ENCODE measurements around the gene SBSN. TPM values are rescaled to one million over a fixed set of nuclear protein-coding genes. Genes with fewer than 3 reads are reported as not detected.

SBSN gene
- polyA plus RNA-seq, 2 of the 4 experiments (the other 2 are of a cell fraction): 0.28 to 1.1 TPM

- FAIRE-seq (no peak), ATAC-seq (peak; percentile 10 to 20; a peak in 4 of 6 replicates)
Measured at GRCh38 chr19:35534803-35535480, 6.8 kb upstream of the SBSN start.

DNA sequence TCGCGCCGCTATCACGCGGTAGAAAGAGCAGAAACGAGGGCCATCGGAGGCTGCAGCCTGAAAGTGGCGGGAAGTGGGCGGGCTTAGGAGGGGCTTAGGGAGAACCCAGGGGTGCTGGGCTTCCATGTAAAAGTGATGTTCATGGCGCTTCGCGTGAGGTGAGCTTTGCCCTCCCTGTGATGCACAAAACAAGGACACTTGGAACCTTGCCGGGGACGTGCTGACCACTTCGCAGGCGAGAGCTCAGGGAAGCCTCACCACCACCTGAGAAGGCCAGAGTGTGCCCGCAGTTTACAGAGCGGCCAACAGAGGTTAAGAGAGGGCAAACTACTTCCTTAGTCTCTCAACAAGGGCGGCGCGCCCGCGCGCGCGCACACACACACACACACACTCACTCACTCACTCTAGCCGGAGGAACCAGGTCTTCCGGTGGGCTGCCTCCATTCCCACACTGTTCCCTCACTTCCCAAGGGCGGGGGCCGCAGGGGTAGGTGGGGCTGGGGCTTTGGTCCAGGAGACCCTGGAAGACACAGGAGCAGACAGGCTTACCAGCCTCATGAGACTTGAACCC, 5.8 kb upstream of the SBSN start:
- Histone ChIP-seq H3K4me3 (no peak overlapping the region), H3K4me2 (peak overlapping the region; percentile 55), H3K9me3 (no peaks in the 10 kb centered on the region), H3K27ac (0 out of 6 replicates have a peak overlapping the region, but pooled peaks of 1 of the 2 experiments have one; percentile 4), H3K4me1 (peaks cover 11% of the 10 kb centered on the region)
- DNase-seq (ENCODE audit: low read depth in 1 of 2, low spot score in 1 of 2): peak in 1 of 2 experiments; percentile 73
- CTCF ChIA-PET: interaction anchor here (1.1 to 4.6 kb wide), 7 partner anchors 10 to 39 kb away, joined by 3 to 27 read pairs (median 6); no protein-coding TSS in a partner anchor
- peak; percentile 66 to 76 for ATAC-seq
- FAIRE-seq: no peak
- WGBS (ENCODE audit: missing lambda C conversion rate): 37% methylated on average over 30 of the region's 30 CpGs
- TF ChIP-seq MYC (IDR thresholded peaks at IDR 0.05; ENCODE audit: borderline replicate concordance, low read length): peak; percentile 47; the same call in 1 of the 2 replicates
- no peak for TF ChIP-seq EP300 (IDR thresholded peaks at IDR 0.05)
- no peak for TF ChIP-seq HOXB5 (CRISPR knock-in tag; IDR thresholded peaks at IDR 0.05)
- POLR2A ChIA-PET: interaction anchor here (0.6 to 1.7 kb wide), 3 partner anchors 23 to 24 kb away, joined by 3 to 9 read pairs (median 3); no protein-coding TSS in a partner anchor

More at GRCh38 chr19:35534803-35535480, 6.8 kb upstream of the SBSN start:
- no peaks in the 10 kb centered on the region for H3K9me3 ChIP-seq
- H3K4me3 ChIP-seq: no peak overlapping the region
- no peak for DNase-seq (ENCODE audit: low read depth in 1 of 2, low spot score in 1 of 2)
- ChIA-PET CTCF (interaction anchor here (0.6 to 4.6 kb wide), 10 partner anchors 9 to 562 kb away, joined by 3 to 27 read pairs (median 6); no protein-coding TSS in a partner anchor), POLR2A (interaction anchor here (1.2 to 1.7 kb wide), 2 partner anchors 23 to 24 kb away, joined by 3 to 9 read pairs; no protein-coding TSS in a partner anchor)
- no peak overlapping the region for H3K27ac ChIP-seq
- TF ChIP-seq KDM1A (IDR thresholded peaks at IDR 0.05; ENCODE audit: low read depth) (no peak), HEYL (CRISPR knock-in tag; IDR thresholded peaks at IDR 0.05) (no peak), MAX (IDR thresholded peaks at IDR 0.05) (no peak), SREBF2 (IDR thresholded peaks at IDR 0.05) (no peak), MAFK (IDR thresholded peaks at IDR 0.05; ENCODE audit: partially characterized antibody) (no peak), HOXA7 (CRISPR knock-in tag; IDR thresholded peaks at IDR 0.05) (no peak), CHD2 (IDR thresholded peaks at IDR 0.05; ENCODE audit: low read length, partially characterized antibody) (no peak), ZNF302 (CRISPR knock-in tag; IDR thresholded peaks at IDR 0.05) (no peak), ZFP36 (IDR thresholded peaks at IDR 0.05; ENCODE audit: borderline replicate concordance, partially characterized antibody) (no peak), GATA3 (IDR thresholded peaks at IDR 0.05; ENCODE audit: borderline replicate concordance) (no peak), HMGXB4 (CRISPR knock-in tag; IDR thresholded peaks at IDR 0.05; ENCODE audit: borderline replicate concordance) (no peak), RARB (CRISPR knock-in tag; IDR thresholded peaks at IDR 0.05) (no peak), HDAC2 (IDR thresholded peaks at IDR 0.05) (no peak), ATOH8 (CRISPR knock-in tag; IDR thresholded peaks at IDR 0.05; ENCODE audit: low read depth) (no peak), TFCP2L1 (CRISPR knock-in tag; IDR thresholded peaks at IDR 0.05) (no peak), HOXB13 (CRISPR knock-in tag; IDR thresholded peaks at IDR 0.05; ENCODE audit: low read depth) (no peak), ESRRA (IDR thresholded peaks at IDR 0.05; ENCODE audit: borderline replicate concordance, low read length) (no peak)
- TF ChIP-seq, protein P1, sequence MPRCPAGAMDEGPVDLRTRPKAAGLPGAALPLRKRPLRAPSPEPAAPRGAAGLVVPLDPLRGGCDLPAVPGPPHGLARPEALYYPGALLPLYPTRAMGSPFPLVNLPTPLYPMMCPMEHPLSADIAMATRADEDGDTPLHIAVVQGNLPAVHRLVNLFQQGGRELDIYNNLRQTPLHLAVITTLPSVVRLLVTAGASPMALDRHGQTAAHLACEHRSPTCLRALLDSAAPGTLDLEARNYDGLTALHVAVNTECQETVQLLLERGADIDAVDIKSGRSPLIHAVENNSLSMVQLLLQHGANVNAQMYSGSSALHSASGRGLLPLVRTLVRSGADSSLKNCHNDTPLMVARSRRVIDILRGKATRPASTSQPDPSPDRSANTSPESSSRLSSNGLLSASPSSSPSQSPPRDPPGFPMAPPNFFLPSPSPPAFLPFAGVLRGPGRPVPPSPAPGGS (IDR thresholded peaks at IDR 0.05): no peak
- TF ChIP-seq, protein P2, sequence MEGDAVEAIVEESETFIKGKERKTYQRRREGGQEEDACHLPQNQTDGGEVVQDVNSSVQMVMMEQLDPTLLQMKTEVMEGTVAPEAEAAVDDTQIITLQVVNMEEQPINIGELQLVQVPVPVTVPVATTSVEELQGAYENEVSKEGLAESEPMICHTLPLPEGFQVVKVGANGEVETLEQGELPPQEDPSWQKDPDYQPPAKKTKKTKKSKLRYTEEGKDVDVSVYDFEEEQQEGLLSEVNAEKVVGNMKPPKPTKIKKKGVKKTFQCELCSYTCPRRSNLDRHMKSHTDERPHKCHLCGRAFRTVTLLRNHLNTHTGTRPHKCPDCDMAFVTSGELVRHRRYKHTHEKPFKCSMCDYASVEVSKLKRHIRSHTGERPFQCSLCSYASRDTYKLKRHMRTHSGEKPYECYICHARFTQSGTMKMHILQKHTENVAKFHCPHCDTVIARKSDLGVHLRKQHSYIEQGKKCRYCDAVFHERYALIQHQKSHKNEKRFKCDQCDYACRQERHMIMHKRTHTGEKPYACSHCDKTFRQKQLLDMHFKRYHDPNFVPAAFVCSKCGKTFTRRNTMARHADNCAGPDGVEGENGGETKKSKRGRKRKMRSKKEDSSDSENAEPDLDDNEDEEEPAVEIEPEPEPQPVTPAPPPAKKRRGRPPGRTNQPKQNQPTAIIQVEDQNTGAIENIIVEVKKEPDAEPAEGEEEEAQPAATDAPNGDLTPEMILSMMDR (IDR thresholded peaks at IDR 0.05): no peak
- H3K4me1 ChIP-seq: peaks cover 11% of the 10 kb centered on the region
- 87% methylated on average over 9 of the region's 10 CpGs for WGBS (ENCODE audit: missing lambda C conversion rate)
- no peak overlapping the region for H3K4me2 ChIP-seq

Data from A549 (cell line).